Measurements from ENCODE around the gene PRKCA. TPM values are rescaled to one million over a fixed set of nuclear protein-coding genes. Genes with fewer than 3 reads are reported as not detected.

Gene PRKCA
- total RNA-seq, 4 donors from 2014 or later = 3.9 to 12.1 (median 7.0) TPM

- no peak for TF ChIP-seq CTCF (IDR thresholded peaks at IDR 0.05; ENCODE audit: low read depth)
Measured at GRCh38 chr17:66664336-66664735, 361.9 kb downstream of the PRKCA start.

- TF ChIP-seq CTCF (IDR thresholded peaks at IDR 0.05; ENCODE audit: low read depth) = no peak
Measured at GRCh38 chr17:66665194-66665593, 362.8 kb downstream of the PRKCA start.

GRCh38 chr17:66667090-66667489, 364.7 kb downstream of the PRKCA start:
- no peak for TF ChIP-seq CTCF (IDR thresholded peaks at IDR 0.05; ENCODE audit: low read depth)

GRCh38 chr17:66667491-66668030, 365.1 kb downstream of the PRKCA start:
- TF ChIP-seq CTCF (IDR thresholded peaks at IDR 0.05; ENCODE audit: low read depth) = no peak

GRCh38 chr17:66670206-66670605, 367.8 kb downstream of the PRKCA start:
- no peak for TF ChIP-seq CTCF (IDR thresholded peaks at IDR 0.05; ENCODE audit: low read depth)

- no peak for TF ChIP-seq CTCF (IDR thresholded peaks at IDR 0.05; ENCODE audit: low read depth)
Measured at GRCh38 chr17:66671156-66671555, 368.7 kb downstream of the PRKCA start.

- TF ChIP-seq CTCF (IDR thresholded peaks at IDR 0.05; ENCODE audit: low read depth) = no peak
Measured at GRCh38 chr17:66673668-66674276, 371.4 kb downstream of the PRKCA start.
